HTERT RPE-1 (cell line): Measurements from ENCODE around the gene TOMM6.

ENCODE experiments used
- in situ Hi-C: fragments of 300-500 bp; cut with MboI; formaldehyde crosslinking; loops from 4 replicates; pipeline ENCODE4 v1.14.3; 2020; ENCODE audit warnings: low sequenced_read_pairs

Gene TOMM6

GRCh38 chr6:41787219-41787917 is at the start of gene TOMM6:
Gene TOMM6, plus strand, starts transcription at chr6:41787694. Its CDS starts 4 bp downstream, at chr6:41787698.
- in situ Hi-C loops: no loop called here

- in situ Hi-C loops: no loop called here
Measured at GRCh38 chr6:41739041-41739440, 48.5 kb upstream of the TOMM6 start.

GRCh38 chr6:41740366-41741162 is 46.9 kb upstream of the TOMM6 start:
- in situ Hi-C loops: no loop called here

- in situ Hi-C loops: no loop called here
Measured at GRCh38 chr6:41741625-41742490, 45.6 kb upstream of the TOMM6 start.

GRCh38 chr6:41743406-41744235 is 43.9 kb upstream of the TOMM6 start:
- in situ Hi-C loops: no loop called here

- in situ Hi-C loops: no loop called here
Measured at GRCh38 chr6:41744236-41744787, 43.2 kb upstream of the TOMM6 start.

GRCh38 chr6:41746107-41746506 is 41.4 kb upstream of the TOMM6 start:
- in situ Hi-C loops: no loop called here

- in situ Hi-C loops: no loop called here
Measured at GRCh38 chr6:41747256-41748101, 40.0 kb upstream of the TOMM6 start, which contains the start of gene PGC. Gene PGC, minus strand, starts transcription at chr6:41747397. Its CDS starts 63 bp downstream, at chr6:41747334.

GRCh38 chr6:41748102-41748477 is 39.4 kb upstream of the TOMM6 start:
- in situ Hi-C loops: no loop called here

GRCh38 chr6:41748542-41748941 is 39.0 kb upstream of the TOMM6 start:
- in situ Hi-C loops: no loop called here

- in situ Hi-C loops: no loop called here
Measured at GRCh38 chr6:41750374-41750773, 37.1 kb upstream of the TOMM6 start.

- in situ Hi-C loops: no loop called here
Measured at GRCh38 chr6:41755895-41756294, 31.6 kb upstream of the TOMM6 start.

- in situ Hi-C loops: no loop called here
Measured at GRCh38 chr6:41756354-41756753, 31.1 kb upstream of the TOMM6 start.

GRCh38 chr6:41757271-41757670 is 30.2 kb upstream of the TOMM6 start:
- in situ Hi-C loops: no loop called here

- in situ Hi-C loops: no loop called here
Measured at GRCh38 chr6:41757931-41758640, 29.4 kb upstream of the TOMM6 start.

- in situ Hi-C loops: no loop called here
Measured at GRCh38 chr6:41758641-41759035, 28.9 kb upstream of the TOMM6 start.

GRCh38 chr6:41759106-41759904 is 28.2 kb upstream of the TOMM6 start:
- in situ Hi-C loops: no loop called here
